SK-N-MC (cell line): ENCODE measurements around the gene CAVIN2.

Experiments
- EZH2 ChIP-seq: fragments of 200-600 bp; sonication (generic); IDR thresholded peaks from one replicate; pipeline ENCODE4 v1.6.1; 2017; ENCODE audit warnings: antibody characterized with exemption
- POLR2AphosphoS5 ChIP-seq: IDR thresholded peaks from 2 replicates; pipeline ENCODE4 v1.6.1; 2012; ENCODE audit warnings: mild to moderate bottlenecking, low read depth, low read length, borderline replicate concordance

DNA sequence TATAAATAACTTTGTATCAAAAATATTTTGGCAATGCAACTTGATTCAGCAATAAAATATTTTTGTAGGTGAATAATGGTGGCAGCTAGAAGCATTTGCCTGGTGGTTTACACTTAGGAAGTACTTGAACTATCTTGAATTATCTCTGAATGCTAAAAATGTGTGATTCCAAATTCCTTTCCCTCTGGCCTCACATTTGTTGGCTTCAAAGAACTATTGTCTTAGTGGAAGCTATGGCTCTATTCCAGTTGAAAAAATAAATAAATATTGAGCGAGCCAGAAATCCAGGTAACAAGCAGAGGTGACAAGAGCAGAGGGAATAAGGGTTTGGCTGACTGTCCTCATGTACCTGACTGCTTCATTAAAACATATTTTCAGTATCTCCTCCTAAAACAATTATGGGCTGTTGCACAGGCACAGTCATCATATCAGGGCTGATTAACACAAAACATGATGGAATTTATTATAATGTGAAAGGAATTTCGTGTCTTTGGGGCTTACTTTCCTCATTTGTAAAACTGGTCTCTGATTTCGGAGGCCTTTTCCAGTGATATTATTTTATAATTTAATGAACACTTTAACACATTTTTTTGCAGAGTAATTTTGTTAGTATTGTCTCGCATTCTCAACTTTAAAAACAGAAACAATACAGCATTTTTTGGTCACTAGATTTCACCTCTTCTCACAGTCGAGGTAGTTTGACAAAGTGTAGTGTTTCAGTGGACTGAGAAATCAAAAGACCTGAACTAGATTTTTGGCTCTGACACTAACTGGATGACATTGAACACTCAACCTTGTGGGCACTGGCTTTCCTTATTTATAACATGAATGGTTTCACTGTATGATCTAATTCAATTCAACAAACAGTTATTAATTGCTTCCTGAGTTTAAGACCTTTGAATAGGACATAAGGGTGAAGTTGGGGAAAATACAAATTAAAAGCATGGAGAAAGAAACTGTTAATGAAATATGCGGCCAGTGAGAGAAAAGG is 7.8 kb upstream of the CAVIN2 start:
- TF ChIP-seq EZH2 (no peak), POLR2AphosphoS5 (no peak)
